Measurements from ENCODE around the gene PAQR5. TPM values are rescaled to one million over a fixed set of nuclear protein-coding genes. Genes with fewer than 3 reads are reported as not detected.
"Not testable (repeated sequence)": the region's sequence is repeated elsewhere in the genome, so short reads cannot be mapped to it uniquely, and the experiment has no call there.

Gene PAQR5
- total RNA-seq, 1 donor from 2014 or later: 1.1 TPM

DNA sequence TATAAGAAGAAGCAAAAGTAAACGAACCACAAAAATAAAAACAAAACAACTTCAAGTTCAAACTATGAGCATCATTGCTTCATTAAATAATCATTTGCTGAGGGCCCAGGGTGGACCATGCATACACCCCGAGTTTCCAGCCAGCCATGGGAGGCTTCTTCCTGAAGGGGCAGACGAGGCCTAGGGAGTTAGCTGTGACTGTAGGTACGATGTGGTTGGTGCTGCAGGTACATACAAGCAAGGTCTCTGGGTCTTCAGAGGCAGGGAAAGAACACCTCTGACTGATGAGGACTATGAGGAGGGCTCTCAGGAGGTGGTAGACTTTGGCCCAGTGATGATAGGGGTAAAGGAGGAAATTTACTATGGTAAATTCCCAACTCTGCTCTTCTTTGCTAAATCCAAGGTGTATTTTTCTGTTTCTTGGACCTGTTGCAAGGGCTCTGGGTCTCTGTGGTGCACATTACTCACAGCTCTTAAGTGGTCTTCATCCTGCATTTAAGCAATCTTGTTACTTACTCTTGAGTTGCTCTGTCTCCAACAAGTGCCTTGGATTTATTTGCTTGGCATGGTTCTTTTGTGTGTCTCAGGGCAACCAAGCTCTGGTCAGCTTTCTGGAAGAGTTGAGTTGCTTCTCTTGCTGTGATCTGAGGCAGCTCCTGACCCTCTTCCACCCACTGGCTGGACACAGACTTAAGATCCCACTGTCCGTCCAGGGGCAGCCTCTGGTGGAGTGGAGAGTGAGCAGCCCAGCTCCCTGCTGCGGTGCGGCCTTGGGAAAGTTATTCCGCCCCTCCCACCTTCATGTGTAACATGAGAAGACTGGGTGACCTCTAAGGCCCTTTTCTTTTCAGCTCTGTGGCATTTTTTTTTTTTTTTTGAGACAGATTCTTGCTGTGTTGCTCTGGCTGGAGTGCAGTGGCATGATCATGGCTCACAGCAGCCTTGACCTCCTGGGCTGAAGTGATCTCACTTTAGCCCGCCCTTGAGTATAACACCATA is 59.4 kb downstream of the PAQR5 start:
- no peak for DNase-seq

DNA sequence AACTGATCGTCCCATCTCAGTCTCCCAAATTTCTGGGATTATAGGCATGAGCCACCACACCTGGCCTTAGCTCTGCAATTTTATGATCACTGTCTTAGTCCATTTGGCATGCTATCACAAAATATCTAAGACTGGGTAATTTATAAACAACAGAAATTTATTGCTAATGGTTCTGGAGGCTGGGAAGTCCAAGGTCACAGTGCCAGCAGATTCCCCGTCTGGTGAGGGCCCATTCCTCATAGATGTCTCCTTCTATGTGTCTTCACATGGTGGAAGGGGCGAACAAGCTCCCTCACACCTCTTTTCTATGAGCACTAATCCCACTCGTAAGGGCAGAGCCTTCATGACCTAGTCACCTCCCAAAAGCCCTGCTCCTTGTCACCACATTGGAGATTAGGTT is 60.1 kb downstream of the PAQR5 start:
- DNase-seq: no peak

DNA sequence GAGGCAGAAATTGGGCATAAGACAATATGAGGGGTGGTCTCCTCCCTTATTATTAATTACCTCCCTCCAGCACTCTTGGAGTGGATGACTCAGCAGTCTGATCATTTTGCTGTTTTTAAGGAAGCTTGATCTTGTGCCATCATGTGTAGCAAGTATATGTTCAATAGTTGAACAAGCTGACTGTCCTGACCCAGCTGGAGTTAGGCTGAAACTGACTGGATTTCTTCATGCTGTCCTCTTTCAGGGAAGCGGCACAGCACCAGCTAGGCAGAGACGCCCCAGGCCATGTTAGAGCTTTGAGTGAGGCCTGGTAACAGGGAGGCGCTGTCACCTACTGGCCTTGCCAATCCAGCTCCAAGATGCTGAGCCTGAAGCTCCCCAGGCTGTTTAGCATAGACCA is 61.0 kb downstream of the PAQR5 start:
- no peak for DNase-seq

DNA sequence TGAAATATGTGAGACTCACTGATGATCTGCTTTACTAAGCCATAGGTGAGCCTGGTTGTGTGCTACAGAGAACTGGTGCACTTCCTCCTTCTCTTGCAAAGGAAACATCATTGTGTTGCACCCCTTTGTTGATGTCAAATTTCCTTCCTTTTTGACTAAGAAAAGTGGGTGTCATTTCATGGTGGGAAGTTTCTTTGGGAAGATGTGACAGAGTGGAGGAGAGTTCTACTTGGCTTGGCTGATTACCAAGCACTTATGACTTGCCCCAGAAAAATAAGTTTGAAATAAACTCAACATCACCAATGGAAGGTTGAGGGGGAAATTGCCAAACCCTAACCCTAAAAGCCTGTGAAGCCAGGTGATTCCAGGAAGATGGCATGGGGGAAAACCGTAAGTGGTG is 61.9 kb downstream of the PAQR5 start:
- DNase-seq: no peak

DNA sequence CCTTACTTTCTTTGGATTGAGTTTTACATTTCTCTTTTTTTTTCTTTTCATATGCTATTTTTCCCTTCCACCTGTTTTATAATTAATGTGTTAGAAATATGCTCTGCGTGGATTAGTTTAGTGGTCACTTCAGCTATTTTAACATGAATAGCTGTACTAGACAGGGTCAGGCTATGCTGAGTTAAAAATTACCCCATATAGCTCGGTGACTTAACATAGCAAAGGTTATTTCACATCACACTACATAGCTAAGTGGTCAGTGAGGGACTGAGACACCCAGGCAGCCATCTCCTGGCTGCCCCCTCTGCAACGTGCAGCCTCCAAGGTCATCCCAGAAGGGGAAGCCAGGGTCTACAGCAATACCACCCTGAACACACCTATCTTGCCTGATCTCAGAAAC is 68.5 kb downstream of the PAQR5 start:
- DNase-seq: no peak

DNA sequence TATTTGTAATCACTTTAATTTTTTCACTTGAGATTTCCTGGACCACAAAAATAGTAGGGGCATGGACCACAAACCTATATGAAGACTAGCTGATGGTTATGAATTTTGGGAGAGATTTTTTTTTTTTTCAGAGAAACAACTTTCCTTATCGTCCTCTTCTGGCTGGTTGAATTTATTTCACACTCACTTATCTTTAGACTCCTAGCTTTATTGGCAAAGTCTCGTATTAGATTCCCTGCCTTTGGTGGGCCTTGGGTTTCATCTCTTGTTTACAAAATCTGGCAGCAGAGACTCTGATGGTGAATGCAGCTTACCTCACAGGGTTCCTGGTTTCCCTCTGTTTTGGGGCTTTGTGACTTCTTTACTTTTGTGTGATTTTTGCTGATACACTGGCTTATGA is 70.9 kb downstream of the PAQR5 start:
- no peak for DNase-seq

DNA sequence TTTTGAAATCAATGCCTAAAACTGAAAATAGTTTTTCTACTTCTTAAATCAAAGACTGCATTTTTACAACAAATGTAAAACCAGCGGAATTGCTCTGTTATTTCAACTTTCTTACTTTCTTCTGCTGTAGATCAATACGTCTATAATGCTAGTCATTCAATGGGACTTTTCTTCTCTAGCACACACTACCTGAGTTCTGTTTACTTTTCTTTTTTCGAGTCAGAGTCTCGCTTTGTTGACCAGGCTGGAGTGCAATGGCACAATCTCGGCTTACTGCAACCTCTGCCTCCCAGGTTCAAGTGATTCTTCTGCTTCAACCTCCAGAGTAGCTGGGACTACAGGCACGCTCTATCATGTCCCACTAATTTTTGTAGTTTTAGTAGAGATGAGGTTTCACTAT is 74.7 kb downstream of the PAQR5 start:
- no peak for DNase-seq

DNA sequence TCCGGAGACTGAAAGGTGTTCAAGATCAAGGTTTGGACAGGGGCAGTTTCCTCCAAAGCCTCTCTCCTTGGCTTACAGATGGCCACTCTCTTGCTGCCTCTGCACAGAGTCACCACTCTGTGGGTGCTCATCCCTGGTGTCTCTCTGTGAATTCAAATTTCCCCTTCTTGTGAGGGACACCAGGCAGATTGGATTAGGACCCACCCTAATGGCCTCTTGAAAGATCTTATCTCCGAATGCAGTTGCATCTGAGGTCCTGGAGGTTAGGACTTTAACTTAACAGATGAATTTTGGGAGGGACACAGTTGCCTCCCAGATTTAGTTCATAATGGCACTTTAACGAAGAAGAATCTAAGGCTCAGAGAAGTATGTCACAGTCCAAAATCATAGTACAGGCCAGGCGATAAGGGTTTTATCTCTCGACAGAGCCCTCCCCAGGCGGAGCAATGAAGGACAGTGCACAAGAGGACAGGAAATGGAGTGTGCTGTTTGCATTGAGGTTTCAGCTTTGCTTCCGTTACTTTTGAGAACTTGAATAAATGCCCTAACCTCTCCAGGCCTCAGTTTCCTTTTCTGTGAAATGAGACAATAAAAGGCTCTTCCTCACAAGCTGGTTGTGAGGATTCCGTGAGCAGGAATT is 76.6 kb downstream of the PAQR5 start:
- DNase-seq: no peak

DNA sequence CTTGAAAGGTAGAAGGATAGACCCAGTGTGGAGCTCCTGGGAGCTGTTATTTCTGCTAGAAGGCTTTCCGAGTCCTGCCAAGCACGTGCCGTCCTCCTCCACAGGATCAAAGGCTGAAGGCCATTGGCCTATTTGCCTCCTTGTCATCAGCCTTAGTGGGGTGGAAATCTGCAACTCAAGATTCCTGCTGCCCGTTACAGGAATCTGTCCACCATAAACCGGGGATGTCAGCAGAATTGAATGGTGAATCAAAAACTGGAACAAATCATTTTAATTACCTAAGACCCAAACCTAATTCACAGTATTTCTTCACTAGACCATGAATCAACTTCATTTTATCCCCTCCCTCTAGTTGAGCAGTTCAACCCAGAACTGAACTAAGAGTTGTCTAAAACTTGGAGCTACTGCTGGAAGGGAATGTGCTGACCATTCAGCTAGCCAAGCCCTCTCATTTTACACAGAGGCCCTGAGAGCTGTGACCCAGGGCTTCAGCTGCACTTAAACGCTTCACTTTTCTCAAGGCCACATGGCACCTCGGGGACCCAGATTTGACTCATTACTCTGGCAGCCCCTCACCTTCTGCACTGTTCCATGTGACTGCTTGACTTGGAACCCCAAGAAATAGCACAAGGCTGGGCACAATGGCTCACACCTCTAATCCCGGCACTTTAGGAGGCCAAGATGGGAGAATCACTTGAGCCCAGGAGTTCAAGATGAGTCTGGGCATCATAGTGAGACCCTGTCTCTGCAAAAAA is 78.7 kb downstream of the PAQR5 start:
- no peak for DNase-seq

DNA sequence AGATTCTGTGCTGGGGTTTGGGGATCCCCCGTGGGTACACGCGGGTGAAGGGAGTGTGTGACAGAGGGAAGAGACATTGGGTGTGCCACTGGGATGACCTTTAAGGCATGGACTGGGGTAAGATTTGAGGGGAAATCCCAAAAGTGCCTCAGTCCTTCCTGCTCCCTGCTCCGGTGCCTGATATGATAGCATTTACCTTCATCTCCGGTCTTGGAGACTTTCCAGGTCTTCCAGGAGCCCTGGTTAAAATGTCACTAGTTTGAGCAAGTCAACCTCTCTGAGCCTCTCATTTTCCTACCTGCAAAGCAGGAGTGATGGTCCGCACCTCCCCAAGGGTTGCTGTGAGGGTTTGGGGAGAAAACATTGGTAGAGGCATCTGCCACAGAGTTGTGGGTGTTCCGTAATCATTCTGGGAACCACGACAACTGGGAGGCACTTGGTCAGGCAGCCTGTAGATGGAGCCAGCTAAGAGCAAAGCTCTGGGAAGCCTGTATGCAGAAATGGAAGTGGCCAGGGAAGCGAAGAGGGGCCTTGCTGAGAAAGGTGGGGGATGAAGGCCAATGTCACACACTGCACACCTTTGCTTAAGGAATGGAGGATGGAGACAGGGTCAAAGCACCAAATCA is 81.5 kb downstream of the PAQR5 start:
- no peak for DNase-seq

DNA sequence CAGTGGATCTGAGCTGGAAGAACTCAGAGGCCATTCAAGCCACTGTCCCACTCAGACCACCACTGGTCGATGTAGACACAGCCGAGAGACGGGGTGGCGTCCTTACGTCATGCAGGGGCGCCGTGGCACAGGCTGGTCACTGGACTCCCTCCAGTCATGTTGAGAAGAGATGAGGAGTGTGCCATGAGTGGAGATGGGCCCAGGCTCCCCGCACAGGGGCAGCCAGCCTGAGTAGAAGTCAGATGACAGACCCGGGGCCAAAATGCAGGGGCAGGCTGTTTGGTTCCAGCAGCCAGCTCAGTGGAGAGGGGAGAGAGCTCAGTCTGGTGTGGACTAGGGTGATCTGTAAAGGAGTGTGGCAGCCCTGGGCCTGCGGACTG is 82.0 kb downstream of the PAQR5 start:
- no peak for DNase-seq

DNA sequence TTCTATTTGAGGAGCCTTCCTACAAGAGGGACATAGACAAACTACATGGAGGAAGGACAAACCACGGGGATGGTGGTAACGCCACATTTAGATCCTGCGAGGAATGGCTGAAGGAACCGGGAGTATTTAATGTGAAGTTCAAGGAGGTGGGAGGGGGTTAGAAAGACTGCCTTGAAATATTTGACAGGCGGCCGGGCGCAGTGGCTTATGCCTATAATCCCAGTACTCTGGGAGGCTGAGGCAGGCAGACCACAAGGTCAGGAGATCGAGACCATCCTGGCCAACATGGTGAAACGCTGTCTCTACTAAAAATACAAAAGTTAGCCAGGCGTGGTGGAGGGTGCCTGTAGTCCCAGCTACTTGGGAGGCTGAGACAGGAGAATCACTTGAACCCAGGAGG is 83.5 kb downstream of the PAQR5 start:
- DNase-seq: not testable (repeated sequence)

DNA sequence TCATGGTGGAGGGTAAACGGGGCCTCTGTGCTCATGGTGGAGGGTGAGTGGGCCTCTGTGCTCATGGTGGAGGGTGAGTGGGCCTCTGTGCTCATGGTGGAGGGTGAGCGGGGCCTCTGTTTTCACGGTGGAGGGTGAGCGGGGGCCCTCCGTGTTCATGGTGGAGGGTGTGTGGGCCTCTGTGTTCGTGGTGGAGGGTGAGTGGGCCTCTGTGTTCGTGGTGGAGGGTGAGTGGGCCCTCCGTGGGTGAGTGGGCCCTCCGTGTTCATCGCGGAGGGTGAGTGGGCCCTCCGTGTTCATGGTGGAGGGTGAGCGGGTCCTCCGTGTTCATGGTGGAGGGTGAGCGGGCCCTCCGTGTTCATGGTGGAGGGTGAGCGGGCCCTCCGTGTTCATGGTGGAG is 85.4 kb downstream of the PAQR5 start:
- DNase-seq: not testable (repeated sequence)

DNA sequence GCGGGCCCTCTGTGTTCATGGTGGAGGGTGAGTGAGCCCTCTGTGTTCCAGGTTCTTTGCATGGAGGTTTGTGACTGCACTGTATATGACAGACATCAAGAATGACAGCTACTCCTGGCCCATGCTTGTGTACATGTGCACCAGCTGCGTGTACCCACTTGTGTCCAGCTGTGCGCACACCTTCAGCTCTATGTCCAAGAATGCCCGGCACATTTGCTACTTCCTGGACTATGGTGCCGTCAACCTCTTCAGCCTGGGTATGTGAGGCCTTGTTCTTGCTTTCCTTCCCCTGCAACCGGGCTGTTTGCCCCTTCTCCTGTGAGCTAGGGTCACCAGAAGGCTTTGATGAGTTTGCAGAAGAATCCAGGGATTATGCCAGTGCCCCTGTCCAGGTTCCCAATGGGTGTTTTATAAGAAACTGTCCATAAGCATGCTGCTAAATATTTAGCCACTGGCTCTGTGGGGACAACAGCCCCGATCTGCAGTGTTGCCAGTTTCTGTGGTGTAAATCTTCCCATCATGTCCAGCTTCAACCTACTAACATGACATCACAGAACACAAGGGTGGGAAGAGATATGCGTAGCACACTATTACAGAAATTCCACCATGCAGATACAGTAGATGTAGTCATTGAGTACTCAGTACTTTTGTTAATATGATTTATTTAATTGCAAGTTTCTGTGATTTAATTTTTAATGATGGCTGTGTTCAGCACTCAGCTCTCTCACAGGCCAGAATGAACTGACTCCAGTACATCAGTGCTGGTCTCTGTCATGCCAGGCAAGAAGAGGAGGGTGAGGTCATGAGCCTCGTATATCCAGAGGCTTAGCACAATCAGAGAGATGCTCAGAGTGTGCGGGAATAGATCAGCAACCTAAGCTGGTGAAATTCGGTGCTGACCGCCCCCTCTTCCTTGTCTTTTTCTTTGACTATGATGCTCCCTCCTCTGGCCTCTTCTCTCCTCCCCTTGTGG is 86.2 kb downstream of the PAQR5 start:
- DNase-seq: no peak

DNA sequence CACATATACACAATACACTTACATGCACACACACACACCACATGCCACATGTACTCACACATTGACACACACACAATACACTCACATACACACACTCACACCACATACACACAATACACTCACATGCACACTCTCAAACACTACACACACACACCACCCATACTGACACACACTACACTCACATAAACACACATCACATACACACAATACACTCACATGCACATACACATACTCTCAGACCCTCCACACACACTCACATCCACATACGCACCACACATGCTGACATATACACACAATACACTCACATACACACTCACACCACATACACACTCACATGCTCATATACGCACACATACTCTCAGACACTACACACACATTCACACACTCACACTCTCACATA is 87.1 kb downstream of the PAQR5 start:
- no peak for DNase-seq

DNA sequence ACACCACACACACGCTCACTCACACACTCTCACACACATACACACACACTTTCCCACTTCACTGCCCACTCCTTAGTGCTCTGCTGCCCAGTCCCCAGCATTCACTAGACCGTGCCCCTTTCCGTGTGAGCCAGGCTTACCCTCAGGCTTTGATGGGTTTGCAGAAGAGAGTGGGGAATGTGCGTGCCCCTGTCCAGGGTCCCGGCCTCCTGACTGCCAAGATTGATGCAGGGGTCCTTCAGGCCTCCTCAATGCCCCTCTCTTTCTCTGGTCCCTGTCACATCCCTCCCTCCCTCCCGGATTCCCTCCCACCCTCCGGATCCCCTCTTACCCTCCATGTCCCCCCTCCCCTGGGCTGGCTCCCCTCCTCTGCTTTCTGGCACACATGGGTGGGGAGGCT is 87.6 kb downstream of the PAQR5 start:
- DNase-seq: no peak

DNA sequence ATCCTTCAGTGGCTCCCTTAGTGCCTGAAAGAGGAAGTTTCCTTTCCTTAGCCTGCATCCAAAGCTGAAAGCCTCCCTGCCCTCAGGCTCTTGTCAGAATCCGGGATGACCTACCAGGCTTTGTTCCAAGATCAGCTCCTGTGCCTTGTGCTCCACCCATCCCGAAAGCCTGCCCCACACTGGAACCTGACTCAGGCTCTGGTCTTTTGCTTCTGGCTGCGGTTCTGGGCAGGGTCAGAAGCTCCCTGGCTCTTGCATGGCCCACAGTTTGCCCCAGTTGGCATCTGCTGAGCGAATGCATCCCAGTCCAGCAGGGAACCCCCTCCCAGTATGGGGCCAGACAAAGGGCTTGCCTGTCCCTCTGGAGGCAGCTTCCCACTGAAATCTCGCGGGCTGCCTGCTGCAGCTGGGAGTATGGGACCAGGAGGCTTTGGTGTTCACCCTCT is 89.6 kb downstream of the PAQR5 start:
- no peak for DNase-seq

DNA sequence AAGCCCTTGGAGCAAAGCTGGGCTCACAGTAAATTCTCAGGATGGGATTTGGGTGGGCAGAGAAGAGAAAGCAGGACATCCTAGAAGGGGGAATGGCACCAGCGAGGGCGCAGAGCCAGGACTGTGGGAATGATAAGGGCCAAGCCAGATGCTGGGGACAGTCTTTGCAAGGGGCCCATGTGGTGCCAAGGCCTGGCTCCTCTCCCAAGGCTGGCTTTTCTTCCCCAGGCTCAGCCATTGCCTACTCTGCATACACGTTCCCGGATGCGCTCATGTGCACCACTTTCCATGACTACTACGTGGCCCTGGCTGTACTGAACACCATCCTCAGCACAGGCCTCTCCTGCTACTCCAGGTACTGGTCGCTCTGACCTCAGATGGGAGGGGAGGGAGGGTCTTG is 90.7 kb downstream of the PAQR5 start:
- DNase-seq: no peak

DNA sequence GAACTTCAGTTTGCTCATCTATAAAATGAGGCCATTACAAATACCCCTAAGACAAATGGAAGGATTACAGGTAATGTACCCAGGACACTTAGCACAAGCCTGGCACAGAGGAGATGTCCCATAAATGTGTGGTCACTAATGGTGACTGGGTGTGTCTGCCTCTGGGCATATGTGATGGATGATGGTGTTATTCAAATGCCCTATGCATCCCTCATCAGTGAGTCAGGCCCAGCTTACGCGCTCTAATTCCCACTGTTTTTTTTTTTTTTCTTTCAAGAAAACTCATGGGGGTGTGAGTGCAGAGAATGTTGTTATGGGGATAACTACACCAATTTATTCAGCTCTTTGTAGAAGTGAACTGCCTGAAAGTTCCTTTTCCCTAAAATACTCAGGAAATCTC is 91.9 kb downstream of the PAQR5 start:
- DNase-seq: no peak

DNA sequence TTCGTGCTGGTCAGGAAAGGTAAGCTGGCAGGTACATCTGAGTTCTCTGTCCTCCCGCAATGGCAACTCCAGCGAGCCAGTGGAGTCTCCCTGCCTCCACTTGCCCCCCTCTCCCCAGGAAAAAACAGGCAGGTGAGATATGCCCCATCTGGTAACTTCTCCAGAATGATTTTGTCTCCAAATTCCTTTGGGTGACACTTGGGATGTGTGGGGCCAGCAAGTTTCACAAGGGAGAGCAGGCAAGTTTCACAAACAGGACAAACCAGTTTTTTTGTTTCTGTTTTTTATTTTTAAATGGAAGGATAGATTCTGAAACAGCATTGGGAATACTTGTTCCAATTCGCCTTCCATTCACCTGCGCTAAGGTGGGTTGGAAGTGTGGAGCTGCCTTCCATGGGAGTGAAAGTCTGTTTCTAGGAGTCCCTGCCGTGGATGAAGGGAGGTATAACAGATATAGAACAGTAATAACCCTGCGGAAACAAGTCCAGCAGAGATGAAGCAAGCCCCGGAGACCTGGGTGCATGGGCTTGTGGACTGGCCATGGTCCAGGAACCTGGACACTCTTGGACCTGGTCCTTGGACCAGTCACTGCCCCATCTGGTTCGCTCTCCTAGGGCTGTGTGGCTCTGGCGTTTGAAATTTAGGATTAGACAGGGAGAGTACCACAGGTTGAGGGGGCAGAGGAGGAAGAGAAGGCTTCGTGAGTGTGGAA is 92.5 kb downstream of the PAQR5 start:
- DNase-seq: no peak

DNA sequence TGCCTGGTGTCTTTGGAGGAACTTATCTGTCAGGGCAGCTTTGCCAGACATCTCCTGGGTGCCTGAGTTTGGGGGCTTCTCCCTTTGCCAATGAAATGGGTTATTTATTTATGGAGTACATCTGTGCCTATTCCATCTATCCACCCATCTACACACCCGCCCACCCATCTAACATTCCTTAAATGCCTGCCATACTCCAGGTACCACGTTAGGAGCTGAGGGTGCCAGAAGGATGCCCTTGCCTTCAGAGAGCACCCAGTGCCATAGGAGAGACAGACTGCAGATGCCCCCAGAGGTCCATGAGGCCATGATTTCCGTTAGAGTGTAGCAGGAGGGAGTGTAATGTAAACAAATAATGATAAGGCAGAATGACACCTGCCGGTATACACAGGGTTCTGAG is 93.6 kb downstream of the PAQR5 start:
- DNase-seq: no peak
